GM18870 (cell line): ENCODE data around the gene TYRO3.
"Not testable (repeated sequence)": the region's sequence is repeated elsewhere in the genome, so short reads cannot be mapped to it uniquely, and the experiment has no call there.

Experiments used
- ATAC-seq: cut with Tn5 transposase; IDR thresholded peaks from one replicate; pipeline ENCODE4 v1.9.1; 2021; ENCODE audit warnings: moderate library complexity; ENCODE audit not compliant: unreplicated experiment

TYRO3 gene

DNA sequence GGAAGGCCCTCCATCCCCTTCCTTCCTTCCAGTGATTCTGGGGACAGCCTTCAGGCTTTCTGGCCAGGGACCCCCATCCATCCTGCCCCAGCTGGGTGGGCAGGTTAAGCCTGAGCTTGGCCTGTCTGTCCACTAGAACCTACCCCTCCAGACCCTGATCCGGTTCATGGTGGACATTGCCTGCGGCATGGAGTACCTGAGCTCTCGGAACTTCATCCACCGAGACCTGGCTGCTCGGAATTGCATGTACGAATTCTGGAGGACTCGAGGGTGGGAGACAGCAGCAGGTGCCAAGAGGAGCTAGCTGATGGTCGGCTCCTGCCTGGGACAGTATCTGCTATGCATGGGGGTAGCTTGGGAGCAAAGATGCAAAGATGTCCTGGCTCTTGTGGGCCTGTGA is 13.9 kb downstream of the TYRO3 start:
- ATAC-seq = no peak

DNA sequence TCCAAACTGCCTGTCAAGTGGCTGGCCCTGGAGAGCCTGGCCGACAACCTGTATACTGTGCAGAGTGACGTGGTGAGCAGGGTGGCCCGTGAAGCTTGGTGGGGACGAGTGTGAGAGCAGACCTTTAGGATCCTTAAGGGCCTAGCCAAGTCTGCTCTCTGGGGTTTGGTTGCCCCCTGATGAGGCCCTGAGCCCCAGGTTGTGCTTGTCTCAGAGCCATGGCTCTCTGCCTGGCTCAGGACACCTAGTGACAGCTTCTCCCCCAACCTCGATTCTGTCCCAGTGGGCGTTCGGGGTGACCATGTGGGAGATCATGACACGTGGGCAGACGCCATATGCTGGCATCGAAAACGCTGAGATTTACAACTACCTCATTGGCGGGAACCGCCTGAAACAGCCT is 14.4 kb downstream of the TYRO3 start:
- no peak for ATAC-seq

GRCh38 chr15:41574158-41574557 is 15.1 kb downstream of the TYRO3 start:
- ATAC-seq = no peak

DNA sequence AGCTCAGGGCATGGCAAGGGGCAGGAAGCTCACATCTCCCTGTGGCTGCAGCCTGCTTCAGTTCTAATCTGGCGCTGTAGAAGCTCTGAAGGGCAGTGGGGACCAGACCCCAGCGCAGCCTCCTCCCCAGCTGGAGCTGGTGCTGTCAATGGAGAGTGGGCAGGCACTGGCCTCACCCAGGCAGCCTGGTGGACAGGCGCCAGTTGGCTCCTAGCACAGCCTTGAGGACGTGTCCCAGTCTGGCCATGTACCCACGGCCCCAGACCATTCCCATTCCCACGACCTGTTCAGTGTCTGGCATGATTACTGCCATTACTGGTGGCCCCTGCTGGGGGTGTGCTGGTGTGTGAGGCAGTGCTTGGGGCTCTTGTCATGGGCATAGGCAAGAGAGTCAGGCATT is 16.3 kb downstream of the TYRO3 start:
- no peak for ATAC-seq

DNA sequence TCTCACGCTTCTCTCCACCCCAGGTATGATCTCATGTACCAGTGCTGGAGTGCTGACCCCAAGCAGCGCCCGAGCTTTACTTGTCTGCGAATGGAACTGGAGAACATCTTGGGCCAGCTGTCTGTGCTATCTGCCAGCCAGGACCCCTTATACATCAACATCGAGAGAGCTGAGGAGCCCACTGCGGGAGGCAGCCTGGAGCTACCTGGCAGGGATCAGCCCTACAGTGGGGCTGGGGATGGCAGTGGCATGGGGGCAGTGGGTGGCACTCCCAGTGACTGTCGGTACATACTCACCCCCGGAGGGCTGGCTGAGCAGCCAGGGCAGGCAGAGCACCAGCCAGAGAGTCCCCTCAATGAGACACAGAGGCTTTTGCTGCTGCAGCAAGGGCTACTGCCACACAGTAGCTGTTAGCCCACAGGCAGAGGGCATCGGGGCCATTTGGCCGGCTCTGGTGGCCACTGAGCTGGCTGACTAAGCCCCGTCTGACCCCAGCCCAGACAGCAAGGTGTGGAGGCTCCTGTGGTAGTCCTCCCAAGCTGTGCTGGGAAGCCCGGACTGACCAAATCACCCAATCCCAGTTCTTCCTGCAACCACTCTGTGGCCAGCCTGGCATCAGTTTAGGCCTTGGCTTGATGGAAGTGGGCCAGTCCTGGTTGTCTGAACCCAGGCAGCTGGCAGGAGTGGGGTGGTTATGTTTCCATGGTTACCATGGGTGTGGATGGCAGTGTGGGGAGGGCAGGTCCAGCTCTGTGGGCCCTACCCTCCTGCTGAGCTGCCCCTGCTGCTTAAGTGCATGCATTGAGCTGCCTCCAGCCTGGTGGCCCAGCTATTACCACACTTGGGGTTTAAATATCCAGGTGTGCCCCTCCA is 19.1 kb downstream of the TYRO3 start:
- ATAC-seq = no peak

GRCh38 chr15:41578736-41579383 is 19.8 kb downstream of the TYRO3 start:
- no peak for ATAC-seq

- ATAC-seq = no peak
Observed at GRCh38 chr15:41581110-41581509, 22.1 kb downstream of the TYRO3 start.

- ATAC-seq = no peak
Observed at GRCh38 chr15:41583795-41584194, 24.8 kb downstream of the TYRO3 start.

GRCh38 chr15:41584636-41585126 is 25.7 kb downstream of the TYRO3 start:
- no peak for ATAC-seq

DNA sequence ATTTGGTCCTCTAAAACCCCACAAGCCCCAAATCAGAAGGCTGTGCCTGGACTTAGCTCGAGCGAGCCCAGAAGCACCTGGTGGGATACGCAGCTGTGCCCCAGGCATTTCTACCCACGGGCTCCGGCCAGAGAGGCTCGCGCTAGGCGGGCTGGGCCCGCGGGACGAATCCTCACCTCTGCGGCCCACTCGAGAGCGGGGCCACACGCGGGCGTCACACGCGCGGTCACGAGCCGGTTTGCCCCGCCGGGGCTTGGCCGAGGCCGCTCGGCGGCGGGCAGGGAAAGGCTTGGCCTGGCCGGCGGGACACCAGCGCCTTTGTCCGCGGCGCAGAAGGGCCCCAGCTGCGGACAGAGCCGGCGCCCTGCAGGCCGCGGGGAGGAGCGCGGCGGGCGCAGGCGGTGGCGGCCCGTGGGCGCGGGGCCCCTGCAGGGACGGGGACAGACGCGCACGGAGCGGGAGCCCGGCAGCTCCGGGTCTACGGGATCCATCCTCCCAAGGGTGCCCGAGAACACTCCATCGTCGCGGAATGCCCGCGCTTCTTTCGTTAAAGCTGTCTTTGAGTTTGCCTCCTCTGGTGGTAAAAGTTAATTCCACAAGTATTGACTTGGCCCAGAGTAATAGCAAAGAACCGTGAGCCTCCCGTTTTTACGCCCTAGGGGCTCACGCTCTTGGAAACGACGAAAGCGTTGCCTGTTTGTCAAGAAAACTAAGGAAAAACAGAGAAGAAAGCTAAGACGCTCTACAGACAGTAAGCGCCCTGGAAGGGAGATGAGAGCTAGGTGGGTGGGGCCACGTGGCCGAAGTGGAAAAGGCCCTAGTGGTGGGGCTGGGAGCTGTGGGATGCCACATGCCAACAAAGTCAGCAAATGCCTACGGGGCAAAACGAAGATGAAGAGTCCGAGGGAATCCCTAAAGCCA is 26.4 kb downstream of the TYRO3 start:
- no peak for ATAC-seq

DNA sequence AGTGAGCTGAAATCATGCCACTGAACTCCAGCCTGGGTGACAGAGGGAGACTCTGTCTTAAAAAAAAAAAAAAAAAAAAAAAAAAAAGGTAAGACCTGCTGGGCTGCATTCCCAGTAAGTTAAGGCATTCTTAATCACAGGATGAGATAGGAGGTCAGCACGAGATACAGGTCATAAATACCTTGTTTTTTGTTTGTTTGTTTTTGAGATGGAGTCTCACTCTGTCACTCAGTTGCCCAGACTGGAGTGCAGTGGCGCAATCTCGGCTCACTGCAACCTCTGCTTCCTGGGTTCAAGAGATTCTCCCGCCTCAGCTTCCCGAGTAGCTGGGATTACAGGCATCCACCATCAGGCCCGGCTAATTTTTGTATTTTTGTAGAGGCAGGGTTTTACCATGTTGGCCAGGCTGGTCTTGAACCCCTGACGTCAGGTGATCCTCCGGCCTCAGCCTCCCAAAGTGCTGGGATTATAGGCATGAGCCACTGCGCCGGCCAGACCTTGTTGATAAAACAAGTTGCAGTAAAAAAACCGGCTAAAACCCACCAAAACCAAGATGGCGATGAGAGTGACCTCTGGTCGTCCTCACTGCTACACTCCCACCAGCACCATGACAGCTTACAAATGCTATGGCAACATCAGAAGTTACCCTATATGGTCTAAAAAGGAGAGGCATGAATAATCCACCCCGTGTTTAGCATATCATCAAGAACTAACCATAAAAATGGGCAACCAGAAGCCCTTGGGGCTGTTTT is 27.7 kb downstream of the TYRO3 start:
- not testable (repeated sequence) for ATAC-seq

GRCh38 chr15:41589018-41589417 is 30.0 kb downstream of the TYRO3 start:
- not testable (repeated sequence) for ATAC-seq

DNA sequence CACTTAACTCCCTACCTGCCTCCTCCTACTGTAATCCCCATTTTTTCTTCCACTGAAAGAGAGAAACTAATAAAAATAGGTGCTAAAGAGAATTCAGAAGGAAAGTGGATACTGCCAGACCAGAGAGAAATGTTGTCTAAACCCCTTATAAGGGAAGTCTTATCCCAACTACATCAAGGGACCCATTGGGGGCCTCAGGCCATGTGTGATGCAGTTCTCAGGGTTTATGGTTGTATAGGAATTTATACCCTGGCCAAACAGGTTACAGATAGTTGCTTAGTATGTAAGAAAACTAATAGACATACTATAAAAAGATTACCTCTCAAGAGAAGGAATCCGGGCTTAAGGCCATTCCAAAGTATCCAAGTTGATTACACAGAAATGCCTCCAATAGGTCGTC is 30.6 kb downstream of the TYRO3 start:
- not testable (repeated sequence) for ATAC-seq

GRCh38 chr15:41591217-41591616 is 32.2 kb downstream of the TYRO3 start:
- ATAC-seq = not testable (repeated sequence)

DNA sequence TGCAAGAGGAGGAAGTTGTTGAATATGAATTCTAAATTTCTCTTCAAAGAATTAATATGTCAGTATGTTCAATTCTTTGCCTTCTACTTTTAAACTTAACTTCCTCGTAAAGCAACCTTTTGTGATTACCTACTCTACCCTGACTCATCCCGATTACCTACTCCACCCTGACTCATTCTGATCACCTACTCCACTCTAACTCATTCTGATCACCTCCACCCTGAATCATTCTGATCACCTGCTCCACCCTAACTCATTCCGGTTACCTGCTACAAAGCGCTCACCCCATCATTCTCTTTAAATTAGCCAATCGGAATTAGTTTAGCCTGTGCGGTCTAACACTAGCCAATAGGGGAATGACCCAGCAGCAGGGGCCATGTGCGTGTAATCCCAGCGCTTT is 33.7 kb downstream of the TYRO3 start:
- not testable (repeated sequence) for ATAC-seq

DNA sequence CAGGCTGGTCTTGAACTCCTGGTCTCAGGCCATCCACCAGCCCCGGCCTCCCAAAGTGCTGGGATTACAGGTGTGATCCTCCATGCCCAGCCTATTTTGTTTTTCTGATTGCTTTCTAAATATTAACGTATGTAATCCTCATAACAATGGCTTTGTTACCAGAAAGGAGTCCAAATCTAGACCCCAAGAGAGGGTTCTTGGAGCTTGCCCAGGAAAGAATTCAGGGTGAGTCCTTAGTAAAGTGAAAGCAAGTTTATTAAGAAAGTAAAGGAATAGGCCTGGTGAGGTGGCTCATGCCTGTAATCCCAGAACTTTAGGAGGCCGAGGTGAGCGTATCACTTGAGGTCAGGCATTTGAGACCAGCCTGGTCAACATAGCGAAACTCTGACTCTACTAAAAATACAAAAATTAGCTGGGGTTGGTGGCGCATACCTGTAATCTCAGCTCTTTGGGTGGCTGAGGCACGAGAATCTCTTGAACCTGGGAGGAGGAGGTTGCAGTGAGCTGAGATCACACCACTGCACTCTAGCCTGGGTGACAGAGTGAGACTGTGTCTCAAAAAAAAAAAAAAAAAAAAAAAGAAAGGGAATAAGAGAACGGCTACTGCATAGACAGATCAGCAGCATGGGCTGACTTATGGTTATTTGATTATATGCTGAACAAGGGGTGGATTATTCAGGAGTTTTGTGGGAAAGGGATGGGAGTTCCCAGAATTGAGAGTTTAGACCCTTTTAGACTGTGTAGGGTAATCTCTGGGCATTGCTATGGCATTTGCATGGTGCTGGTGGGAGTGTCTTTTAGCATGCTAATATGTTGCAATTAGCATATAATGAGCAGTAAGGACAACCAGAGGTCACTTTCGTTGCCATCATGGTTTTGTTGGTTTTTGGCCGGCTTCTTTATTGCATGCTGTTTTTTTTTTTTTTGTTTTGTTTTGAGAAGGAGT is 36.1 kb downstream of the TYRO3 start:
- ATAC-seq = no peak

- no peak for ATAC-seq
Observed at GRCh38 chr15:41596972-41597371, 38.0 kb downstream of the TYRO3 start.

GRCh38 chr15:41597787-41598186 is 38.8 kb downstream of the TYRO3 start:
- ATAC-seq = no peak

DNA sequence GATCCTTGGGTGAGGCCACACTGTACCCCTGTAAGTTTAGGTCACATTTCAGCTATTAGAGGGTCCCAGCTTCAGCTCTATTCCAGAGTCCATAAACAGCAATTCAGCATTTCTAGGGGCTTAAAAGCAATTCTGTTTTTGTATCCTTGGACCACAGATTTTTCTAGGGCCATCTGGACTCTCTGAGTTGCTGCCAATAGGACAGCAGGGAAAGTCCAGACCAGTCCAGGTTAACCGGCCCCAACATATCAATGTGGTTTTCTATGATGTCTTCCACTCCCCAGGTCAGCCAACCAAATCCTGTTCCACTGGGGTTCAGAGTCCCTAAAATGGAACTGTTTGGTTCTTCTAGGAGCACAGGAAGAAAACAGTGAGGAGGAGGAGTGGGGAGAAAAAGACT is 40.0 kb downstream of the TYRO3 start:
- ATAC-seq = no peak
